ENCODE measurements around the gene IGSF3.
A peak's percentile ranks its signal among the peaks of the same experiment; 100 is the strongest.
"Not testable (repeated sequence)": the region's sequence is repeated elsewhere in the genome, so short reads cannot be mapped to it uniquely, and the experiment has no call there.

IGSF3 gene

GRCh38 chr1:116661633-116662032 lies 5.9 kb downstream of the IGSF3 start (continued):
- TF ChIP-seq POU6F1 (CRISPR knock-in tag; IDR thresholded peaks at IDR 0.05; ENCODE audit: borderline replicate concordance, low read depth), result no peak

DNA sequence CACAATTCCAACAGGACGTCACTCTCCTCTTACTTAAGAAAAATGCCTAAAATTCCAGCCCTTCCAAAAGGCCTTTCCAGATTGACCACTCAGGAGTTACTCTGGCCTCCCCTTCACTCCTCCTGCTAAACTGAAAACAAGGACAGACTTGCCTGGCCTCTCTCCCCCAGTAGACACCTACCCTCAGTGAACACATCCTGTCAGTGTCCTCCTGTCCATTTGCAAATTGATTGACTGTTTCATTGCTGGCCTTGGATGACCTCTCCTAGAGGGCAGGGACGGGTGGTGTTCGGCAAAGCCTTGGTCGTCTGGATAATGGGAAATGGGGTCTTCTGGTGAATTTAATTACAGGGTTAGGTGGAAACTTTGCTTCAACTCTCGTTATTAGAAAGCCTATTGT lies 8.9 kb downstream of the IGSF3 start:
- not testable (repeated sequence) for ATAC-seq

GRCh38 chr1:116657836-116658235 lies 9.7 kb downstream of the IGSF3 start:
- not testable (repeated sequence) for ATAC-seq

- ATAC-seq, result no peak
- TF ChIP-seq ISL1 (CRISPR knock-in tag; IDR thresholded peaks at IDR 0.05) (no peak), TSHZ2 (CRISPR knock-in tag; IDR thresholded peaks at IDR 0.05) (no peak), CSRNP3 (CRISPR knock-in tag; IDR thresholded peaks at IDR 0.05) (no peak), OSR1 (CRISPR knock-in tag; IDR thresholded peaks at IDR 0.05) (no peak), ARNTL (CRISPR knock-in tag; IDR thresholded peaks at IDR 0.05; ENCODE audit: borderline replicate concordance, low read depth) (no peak), ZC3H10 (CRISPR knock-in tag; IDR thresholded peaks at IDR 0.05) (no peak)
- TF ChIP-seq, protein P1, sequence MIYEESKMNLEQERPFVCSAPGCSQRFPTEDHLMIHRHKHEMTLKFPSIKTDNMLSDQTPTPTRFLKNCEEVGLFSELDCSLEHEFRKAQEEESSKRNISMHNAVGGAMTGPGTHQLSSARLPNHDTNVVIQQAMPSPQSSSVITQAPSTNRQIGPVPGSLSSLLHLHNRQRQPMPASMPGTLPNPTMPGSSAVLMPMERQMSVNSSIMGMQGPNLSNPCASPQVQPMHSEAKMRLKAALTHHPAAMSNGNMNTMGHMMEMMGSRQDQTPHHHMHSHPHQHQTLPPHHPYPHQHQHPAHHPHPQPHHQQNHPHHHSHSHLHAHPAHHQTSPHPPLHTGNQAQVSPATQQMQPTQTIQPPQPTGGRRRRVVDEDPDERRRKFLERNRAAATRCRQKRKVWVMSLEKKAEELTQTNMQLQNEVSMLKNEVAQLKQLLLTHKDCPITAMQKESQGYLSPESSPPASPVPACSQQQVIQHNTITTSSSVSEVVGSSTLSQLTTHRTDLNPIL (CRISPR knock-in tag; IDR thresholded peaks at IDR 0.05; ENCODE audit: low read depth), result no peak
Measured at GRCh38 chr1:116654351-116654750, 13.2 kb downstream of the IGSF3 start.

DNA sequence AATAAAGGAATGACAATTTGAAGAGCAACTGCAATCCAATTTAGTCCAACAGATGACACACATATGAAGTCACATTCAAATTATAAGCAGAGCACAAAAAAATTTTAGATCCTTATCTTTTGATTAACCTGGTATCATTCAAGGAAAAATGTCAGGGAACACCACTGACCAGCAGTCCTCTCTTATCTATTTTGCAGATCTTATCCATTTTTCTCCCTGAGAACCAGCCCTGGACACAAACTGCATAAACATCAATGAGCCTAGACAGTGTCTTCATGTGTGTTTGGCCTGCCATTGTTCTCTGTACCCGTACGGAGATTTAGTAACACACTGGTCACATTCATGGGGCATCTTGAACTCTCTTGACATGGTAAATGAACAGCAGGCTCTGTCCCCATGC lies 14.9 kb downstream of the IGSF3 start:
- not testable (repeated sequence) for ATAC-seq
- 0 out of 2 replicates have a peak, but pooled peaks have one; percentile 50 for TF ChIP-seq TSHZ2 (CRISPR knock-in tag; IDR thresholded peaks at IDR 0.05)

- not testable (repeated sequence) for ATAC-seq
Measured at GRCh38 chr1:116650781-116651180, 16.8 kb downstream of the IGSF3 start.

GRCh38 chr1:116649041-116649440 lies 18.5 kb downstream of the IGSF3 start:
- not testable (repeated sequence) for ATAC-seq

DNA sequence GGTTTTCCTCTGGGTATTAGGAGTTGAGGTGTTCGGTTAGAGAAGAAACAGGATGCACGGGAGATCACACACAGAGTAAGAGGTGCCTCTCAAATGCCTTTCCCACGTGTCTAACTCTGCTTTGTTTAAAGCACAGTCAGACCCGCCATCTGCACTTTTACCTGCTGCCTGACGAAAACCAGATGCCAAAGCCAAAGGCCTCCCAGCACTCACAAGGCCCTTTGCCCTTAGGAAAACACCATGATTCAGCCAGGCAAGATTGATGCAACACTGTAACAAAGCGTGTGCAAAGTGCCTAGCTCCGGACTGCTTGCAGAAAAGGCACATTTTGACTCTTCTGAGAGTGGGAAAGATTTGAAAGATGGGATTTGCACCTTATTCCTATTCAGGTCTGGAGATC lies 19.2 kb downstream of the IGSF3 start:
- TF ChIP-seq TCF4 (CRISPR knock-in tag; IDR thresholded peaks at IDR 0.05; ENCODE audit: borderline replicate concordance) (peak; percentile 38; the same call in 1 of the 2 replicates), ISL1 (CRISPR knock-in tag; IDR thresholded peaks at IDR 0.05) (peak; percentile 28; the same call in 1 of the 2 replicates)
- ATAC-seq, result not testable (repeated sequence)

DNA sequence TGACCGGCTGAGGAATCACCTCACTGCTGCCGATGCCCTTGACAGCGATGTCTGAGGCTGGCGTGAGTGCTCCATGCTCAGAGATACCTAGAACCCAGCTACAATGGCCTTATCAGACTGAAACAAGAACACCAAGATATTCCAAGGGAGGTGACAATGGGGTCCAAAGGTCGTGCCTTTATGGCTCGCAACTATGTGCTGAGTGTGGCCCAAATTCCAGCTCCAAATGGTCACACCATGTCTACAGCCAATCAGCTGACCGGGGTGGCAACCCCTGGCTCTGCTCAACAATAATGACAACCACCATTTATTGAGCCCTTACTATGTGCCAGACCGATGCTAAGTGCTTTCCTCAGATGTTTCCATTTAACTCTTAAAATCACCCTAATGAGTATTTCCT lies 20.3 kb downstream of the IGSF3 start:
- not testable (repeated sequence) for ATAC-seq

- not testable (repeated sequence) for ATAC-seq
Measured at GRCh38 chr1:116646673-116647170, 20.8 kb downstream of the IGSF3 start.

DNA sequence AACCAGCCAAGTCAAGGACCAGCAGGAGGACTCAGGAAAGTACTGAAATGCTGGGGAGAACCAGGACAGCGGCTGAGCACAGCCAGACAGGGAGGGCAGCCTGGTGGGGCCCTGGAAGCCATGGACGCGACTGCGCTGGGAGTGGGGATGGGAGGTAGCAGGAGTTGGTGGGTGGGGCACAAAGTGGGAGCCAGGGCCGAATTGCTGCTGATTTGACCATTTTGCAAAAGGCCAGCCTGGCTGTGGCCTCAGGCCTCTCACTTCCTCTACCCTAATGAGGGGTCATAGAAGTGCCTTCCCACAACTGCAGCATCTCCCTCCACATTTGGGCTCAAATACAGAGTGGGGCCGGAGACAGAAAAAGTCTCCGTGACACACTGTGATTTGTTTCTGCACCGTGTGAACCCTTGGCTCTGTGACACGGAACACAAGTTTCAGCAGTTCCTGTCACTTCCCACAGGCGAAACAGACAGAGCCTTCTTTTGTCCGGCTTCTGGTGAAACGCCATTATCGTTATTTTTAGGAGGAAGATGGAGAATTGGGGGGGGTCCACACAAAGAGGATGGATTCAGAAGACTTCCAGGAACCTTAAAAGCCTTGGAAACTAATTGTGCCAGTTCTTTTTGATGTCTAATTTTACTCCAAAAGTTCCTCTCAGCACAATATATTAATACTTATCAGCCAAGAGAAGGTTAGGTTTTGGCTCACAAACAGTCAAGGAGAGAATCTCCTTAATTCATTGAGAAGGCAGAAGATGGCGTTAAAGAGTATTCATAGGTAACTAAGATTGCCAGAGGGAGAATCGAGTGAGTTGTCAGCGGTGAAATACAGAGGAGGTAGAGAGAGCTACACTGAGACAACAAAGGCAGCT lies 21.5 kb downstream of the IGSF3 start:
- ATAC-seq, result not testable (repeated sequence)

Data from SK-N-SH treated with all-trans-retinoic acid at 6 μM for 48 hours (cell line).